GM12873 (cell line): Measurements from ENCODE around the gene ASCC2.

Experiments used
- TF ChIP-seq, protein P1 (sequence below): IDR thresholded peaks from 2 replicates; pipeline ENCODE4 v1.5.1; 2012; ENCODE audit warnings: low read depth, mild to moderate bottlenecking, moderate library complexity, low read length, control low read depth; ENCODE audit not compliant: insufficient read depth; ENCODE audit errors: missing control alignments

The ASCC2 gene

DNA sequence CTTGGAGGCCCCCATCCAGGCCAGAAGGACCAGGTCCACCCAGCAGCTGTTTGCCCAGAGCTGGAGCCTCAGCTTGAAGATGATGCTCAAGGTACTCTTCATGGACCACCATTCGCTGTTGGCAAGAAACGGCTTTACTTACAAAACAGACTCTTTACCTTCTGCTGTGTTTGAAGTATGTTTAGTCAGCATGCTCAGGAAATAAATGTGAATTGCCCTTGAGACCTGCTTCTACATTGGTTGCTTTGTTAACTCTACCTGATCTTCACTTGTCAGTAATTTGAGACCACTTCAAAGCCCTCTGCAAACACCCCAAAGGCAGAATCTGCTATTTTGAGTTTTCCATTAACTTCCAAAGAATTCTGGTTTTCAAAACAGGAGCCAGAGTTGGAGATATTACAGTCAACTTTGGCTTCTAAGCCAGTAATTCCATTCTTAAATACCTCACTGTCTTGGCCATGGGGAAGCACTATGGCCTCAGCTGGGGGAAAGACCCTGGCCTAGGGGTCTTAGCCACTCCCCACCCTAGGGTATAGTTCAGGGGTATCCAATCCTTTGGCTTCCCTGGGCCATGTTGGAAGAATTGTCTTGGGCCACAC, 68.3 kb downstream of the ASCC2 start:
- TF ChIP-seq, protein P1, sequence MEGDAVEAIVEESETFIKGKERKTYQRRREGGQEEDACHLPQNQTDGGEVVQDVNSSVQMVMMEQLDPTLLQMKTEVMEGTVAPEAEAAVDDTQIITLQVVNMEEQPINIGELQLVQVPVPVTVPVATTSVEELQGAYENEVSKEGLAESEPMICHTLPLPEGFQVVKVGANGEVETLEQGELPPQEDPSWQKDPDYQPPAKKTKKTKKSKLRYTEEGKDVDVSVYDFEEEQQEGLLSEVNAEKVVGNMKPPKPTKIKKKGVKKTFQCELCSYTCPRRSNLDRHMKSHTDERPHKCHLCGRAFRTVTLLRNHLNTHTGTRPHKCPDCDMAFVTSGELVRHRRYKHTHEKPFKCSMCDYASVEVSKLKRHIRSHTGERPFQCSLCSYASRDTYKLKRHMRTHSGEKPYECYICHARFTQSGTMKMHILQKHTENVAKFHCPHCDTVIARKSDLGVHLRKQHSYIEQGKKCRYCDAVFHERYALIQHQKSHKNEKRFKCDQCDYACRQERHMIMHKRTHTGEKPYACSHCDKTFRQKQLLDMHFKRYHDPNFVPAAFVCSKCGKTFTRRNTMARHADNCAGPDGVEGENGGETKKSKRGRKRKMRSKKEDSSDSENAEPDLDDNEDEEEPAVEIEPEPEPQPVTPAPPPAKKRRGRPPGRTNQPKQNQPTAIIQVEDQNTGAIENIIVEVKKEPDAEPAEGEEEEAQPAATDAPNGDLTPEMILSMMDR = no peak

DNA sequence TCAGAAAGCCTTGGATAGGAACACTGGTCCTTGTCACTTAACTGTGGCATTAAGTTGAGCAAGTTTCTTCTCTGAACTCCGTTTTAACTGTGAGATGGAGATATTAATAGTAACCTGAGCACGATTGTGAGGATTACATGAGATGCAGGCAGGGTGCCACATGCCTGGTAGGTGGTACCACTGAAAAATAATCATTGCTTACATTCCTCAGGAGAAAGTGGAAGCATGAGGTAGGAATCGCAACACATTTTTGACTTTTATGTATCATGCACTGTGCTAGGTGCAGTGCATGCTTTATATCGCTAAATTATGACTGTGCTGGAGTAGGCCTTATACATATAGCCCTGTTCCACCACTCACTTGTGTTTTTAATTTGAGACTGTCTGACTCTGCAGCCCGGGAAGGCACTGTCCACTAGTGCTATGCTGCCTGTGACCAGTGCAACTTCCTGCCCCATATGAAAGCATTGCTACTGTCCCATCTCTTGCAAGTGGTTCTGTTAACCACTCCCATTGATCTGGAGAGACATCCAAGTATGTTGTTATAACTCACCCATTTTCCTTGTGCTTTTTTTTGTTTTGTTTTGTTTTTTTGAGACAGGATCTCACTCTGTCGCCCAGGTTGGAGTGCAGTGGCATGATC, 69.9 kb downstream of the ASCC2 start:
- TF ChIP-seq, protein P1 = no peak

DNA sequence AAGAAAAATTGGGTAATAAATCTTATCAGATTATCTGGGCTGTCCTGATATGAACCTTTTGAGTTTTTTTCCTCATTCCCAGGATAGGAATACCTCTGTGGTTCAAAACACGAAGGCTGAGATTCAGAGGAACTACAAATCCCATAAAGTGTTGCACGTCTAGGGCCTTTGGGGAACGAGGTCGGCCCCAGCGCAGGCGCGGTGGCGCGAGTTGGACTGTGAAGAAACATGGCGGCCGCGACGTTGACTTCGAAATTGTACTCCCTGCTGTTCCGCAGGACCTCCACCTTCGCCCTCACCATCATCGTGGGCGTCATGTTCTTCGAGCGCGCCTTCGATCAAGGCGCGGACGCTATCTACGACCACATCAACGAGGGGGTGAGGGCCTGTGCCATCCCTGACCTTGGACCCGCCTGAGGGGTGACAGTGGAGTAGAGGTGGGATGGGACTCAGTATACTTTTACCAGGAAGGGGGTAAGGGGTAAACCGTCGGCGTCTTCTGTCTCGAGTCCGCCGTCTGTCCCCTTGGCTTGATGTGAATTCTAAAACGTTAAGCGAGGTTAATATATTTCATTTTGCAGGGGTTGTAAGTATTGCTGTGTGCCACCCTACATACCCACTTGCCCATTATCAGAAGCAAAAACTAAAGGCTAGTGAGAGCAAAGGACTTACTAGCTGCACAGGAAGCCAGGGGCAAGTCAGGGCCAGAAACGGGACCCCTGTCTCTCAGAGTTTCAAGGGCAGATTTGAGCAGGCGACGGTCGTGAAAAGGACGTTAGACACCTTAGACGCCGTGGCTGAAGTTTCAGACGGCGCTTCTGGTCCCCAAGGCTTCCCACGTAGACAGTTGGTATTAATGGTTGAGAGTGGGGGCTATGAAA, 70.7 kb downstream of the ASCC2 start, which contains the start of gene UQCR10:
Gene UQCR10 (plus strand): TSS at position 199 of the 881 bp plus-strand sequence. CDS start 30 bp downstream, at position 229.
- TF ChIP-seq, protein P1 = no peak

DNA sequence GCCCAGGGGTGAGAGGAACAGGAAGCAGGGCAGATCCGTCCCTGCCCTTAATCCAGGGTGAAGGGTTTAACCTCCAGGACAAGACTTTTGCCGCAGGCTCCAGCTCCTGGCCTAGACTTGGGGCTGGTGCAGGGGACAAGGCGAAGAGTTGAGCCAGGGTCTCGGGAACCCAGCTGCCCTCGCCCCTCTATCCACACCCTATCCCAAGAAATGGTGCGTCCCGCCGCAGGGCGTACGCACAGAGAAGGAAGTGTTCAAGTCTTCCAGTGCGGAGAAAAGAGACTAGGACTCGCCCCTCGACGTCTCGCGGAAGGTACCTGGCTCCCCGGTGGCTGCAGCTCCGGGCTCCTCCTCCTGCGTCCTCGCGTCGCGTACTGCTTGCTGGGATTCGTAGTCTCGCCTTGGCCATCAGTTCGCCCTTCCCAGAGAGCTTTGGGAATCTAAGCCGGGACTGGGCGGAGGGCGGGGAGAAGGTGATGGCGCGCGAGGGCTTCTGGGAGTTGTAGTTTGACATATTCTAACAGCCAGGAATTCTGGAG, 71.4 kb downstream of the ASCC2 start, which contains the start of gene ZMAT5:
Gene ZMAT5 (minus strand): TSS at position 376 of the 539 bp plus-strand sequence. CDS start 18,463 bp downstream, outside the sequence.
- TF ChIP-seq, protein P1 = no peak

DNA sequence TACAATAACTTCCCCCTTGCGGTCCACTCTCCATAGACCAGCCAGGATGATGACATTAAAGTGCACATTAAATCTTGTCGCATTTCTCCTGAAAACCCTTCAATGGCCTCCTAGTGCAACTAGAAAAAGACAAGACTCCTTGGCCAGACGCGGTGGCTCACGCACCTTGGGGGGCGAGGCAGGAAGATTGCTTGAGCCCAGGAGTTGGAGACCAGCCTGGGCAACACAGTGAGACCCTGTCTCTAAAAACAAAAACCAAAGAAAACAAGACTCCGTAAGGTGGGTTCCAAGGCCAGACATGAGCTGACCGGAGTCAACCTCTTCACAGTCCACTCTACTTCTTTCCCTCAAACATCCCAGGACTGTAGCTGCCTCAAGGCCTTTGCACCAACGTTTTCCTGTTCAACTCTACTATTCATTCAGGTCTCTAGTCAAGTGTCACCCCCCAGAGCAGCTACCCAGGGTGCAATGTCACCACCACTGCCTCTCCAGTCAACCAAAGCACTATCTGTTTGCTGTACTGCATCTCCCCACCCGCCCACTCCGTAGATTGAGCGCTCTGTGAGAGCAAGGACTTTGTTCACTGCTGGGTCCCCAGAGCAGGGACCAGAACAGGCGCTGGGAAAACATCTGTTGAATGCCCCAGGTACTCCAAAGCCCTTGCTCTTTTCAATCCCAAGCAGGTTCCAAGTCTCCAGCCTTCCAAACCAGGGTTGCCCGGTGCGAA, 72.0 kb downstream of the ASCC2 start:
- TF ChIP-seq, protein P1 = no peak

DNA sequence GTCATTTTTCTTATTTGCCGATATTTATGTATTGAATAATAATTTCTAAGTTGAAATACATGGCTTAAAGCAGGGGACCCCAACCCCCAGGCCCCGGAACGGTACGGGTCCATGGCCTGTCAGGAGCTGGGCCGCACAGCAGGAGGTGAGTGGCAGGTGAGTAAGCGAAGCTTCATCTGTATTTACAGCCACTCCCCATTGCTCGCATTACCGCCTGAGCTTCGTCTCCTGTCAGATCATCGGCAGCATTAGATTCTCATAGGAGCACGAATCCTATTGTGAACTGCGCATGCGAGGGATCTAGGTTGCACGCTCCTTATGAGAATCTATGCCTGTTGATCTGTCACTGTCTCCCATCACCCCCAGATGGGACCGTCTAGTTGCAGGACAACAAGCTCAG, 75.8 kb downstream of the ASCC2 start:
- TF ChIP-seq, protein P1 = no peak
